GM12878 (cell line): Measurements from ENCODE around the gene CCSER2. TPM values are rescaled to one million over a fixed set of nuclear protein-coding genes. Genes with fewer than 3 reads are reported as not detected.

Experiments used
- BCL3 ChIP-seq: IDR thresholded peaks from 2 replicates; pipeline ENCODE4 v1.6.1; 2011; ENCODE audit warnings: borderline replicate concordance, low read depth, mild to moderate bottlenecking, moderate library complexity, low read length; ENCODE audit not compliant: insufficient read depth, poor library complexity, severe bottlenecking
- BMI1 ChIP-seq: fragments of 450-650 bp; IDR thresholded peaks from 2 replicates; pipeline ENCODE4 v1.6.1; 2016; ENCODE audit warnings: mild to moderate bottlenecking, moderate library complexity, borderline replicate concordance
- CBFB ChIP-seq: IDR thresholded peaks from 2 replicates; pipeline ENCODE4 v1.6.1; 2016; ENCODE audit warnings: antibody characterized with exemption, low read depth
- DPF2 ChIP-seq: fragments of 450-650 bp; IDR thresholded peaks from 2 replicates; pipeline ENCODE4 v1.6.1; 2017; ENCODE audit warnings: mild to moderate bottlenecking
- EGR1 ChIP-seq, 2 experiments: IDR thresholded peaks; 1 replicate in 1 of 2; 2 replicates in 1 of 2; pipeline ENCODE4 v1.6.1; 2011 to 2012; ENCODE audit warnings: low read depth in 2 of 2, low read length in 2 of 2, borderline replicate concordance in 1 of 2, mild to moderate bottlenecking in 1 of 2, moderate library complexity in 1 of 2
- ESRRA ChIP-seq: IDR thresholded peaks from 2 replicates; pipeline ENCODE4 v1.6.1; 2012; ENCODE audit warnings: mild to moderate bottlenecking, low read length, improper control_type of control experiment
- FOXK2 ChIP-seq: fragments of 450-650 bp; IDR thresholded peaks from 2 replicates; pipeline ENCODE4 v1.6.1; 2017; ENCODE audit warnings: mild to moderate bottlenecking, moderate library complexity
- HDAC2 ChIP-seq: fragments of 200-600 bp; sonication (generic); IDR thresholded peaks from 2 replicates; pipeline ENCODE4 v1.6.1; 2017
- HDGF ChIP-seq: fragments of 450-650 bp; IDR thresholded peaks from 2 replicates; pipeline ENCODE4 v1.6.1; 2016; ENCODE audit warnings: antibody characterized with exemption
- JUNB ChIP-seq: IDR thresholded peaks from 2 replicates; pipeline ENCODE4 v1.6.1; 2016; ENCODE audit warnings: antibody characterized with exemption, mild to moderate bottlenecking
- KLF5 ChIP-seq: fragments of 450-650 bp; IDR thresholded peaks from 2 replicates; pipeline ENCODE4 v1.6.1; 2014; ENCODE audit warnings: mild to moderate bottlenecking; ENCODE audit not compliant: partially characterized antibody
- MEF2A ChIP-seq: IDR thresholded peaks from 2 replicates; pipeline ENCODE4 v1.6.1; 2011; ENCODE audit warnings: low read depth, mild to moderate bottlenecking, low read length, moderate library complexity; ENCODE audit not compliant: insufficient read depth
- MEF2B ChIP-seq: fragments of 450-650 bp; IDR thresholded peaks from 2 replicates; pipeline ENCODE4 v1.6.1; 2018; ENCODE audit warnings: mild to moderate bottlenecking, moderate library complexity; ENCODE audit not compliant: partially characterized antibody, poor library complexity, severe bottlenecking
- PAX5 ChIP-seq: IDR thresholded peaks from 2 replicates; pipeline ENCODE4 v1.6.1; 2011; ENCODE audit warnings: low read depth, low read length, borderline replicate concordance
- POLR2A ChIP-seq: IDR thresholded peaks from 2 replicates; pipeline ENCODE4 v1.6.1; 2011; ENCODE audit warnings: low read depth, mild to moderate bottlenecking, low read length
- POU2F2 ChIP-seq: IDR thresholded peaks from 3 replicates; pipeline ENCODE4 v1.6.1; 2011; ENCODE audit warnings: low read depth, mild to moderate bottlenecking, low read length, borderline replicate concordance
- RBBP5 ChIP-seq: fragments of 200-600 bp; sonication (generic); conservative IDR thresholded peaks from 2 replicates; pipeline ENCODE4 v1.6.1; 2016
- SKIL ChIP-seq: fragments of 450-650 bp; IDR thresholded peaks from 2 replicates; pipeline ENCODE4 v1.6.1; 2017; ENCODE audit warnings: mild to moderate bottlenecking, low read depth, inconsistent platforms; ENCODE audit not compliant: poor library complexity, severe bottlenecking
- SMARCA5 ChIP-seq: fragments of 450-650 bp; IDR thresholded peaks from 2 replicates; pipeline ENCODE4 v1.6.1; 2017; ENCODE audit warnings: mild to moderate bottlenecking
- SUPT20H ChIP-seq: IDR thresholded peaks from 2 replicates; pipeline ENCODE4 v1.6.1; 2011; ENCODE audit warnings: low read depth, mild to moderate bottlenecking, low read length, moderate library complexity, borderline replicate concordance; ENCODE audit not compliant: control insufficient read depth
- TAF1 ChIP-seq: IDR thresholded peaks from 2 replicates; pipeline ENCODE4 v1.6.1; 2011; ENCODE audit warnings: mild to moderate bottlenecking, low read depth, low read length, borderline replicate concordance
- TCF3 ChIP-seq: IDR thresholded peaks from 2 replicates; pipeline ENCODE4 v1.6.1; 2012; ENCODE audit warnings: low read depth, mild to moderate bottlenecking, low read length, borderline replicate concordance; ENCODE audit not compliant: insufficient read depth
- ZZZ3 ChIP-seq: IDR thresholded peaks from 2 replicates; pipeline ENCODE4 v1.6.1; 2011; ENCODE audit warnings: low read depth; ENCODE audit not compliant: control insufficient read depth, insufficient read length
- polyA plus RNA-seq, 11 experiments: library from polyadenylated mRNA; depleted of rRNA in 4 of 11; unstranded in 6 of 11; stranded (reverse) in 5 of 11; fragments of >200 nt; fragmentation: Nextera tagmentation in 4 of 11; fragmentation: Illumina TruSeq in 1 of 11; extraction: Ambion mirVana in 4 of 11; extraction: Trizol in 1 of 11; gene quantifications; 1 replicate in 1 of 11; 2 replicates in 10 of 11; pipeline versions ENCODE4 v1.2.1 to v1.2.3, GENCODE V29; 2011 to 2016; ENCODE audit warnings: inconsistent platforms in 2 of 11, missing spikeins in 2 of 11, low read depth in 1 of 11
- total RNA-seq, 4 experiments: library from RNA; depleted of rRNA in 3 of 4; stranded (reverse); fragments of >200 nt in 3 of 4; fragmentation: Illumina TruSeq in 1 of 4; extraction: Trizol in 1 of 4; gene quantifications; 2 replicates each; pipeline versions ENCODE4 v1.2.1 to v1.2.3, GENCODE V29; 2013 to 2021
- TF ChIP-seq, protein P1 (sequence below), 3 experiments: IDR thresholded peaks in 2 of 3; conservative IDR thresholded peaks in 1 of 3; 2 replicates each; pipeline ENCODE4 v1.5.1; 2011; ENCODE audit warnings: low read depth in 3 of 3, low read length in 3 of 3, mild to moderate bottlenecking in 3 of 3, control low read depth in 2 of 3, moderate library complexity in 2 of 3, inconsistent platforms in 1 of 3, mixed read lengths in 1 of 3; ENCODE audit not compliant: control insufficient read depth in 2 of 3, insufficient read depth in 1 of 3; ENCODE audit errors: extremely low read depth in 1 of 3
- TF ChIP-seq, protein P2 (sequence below): fragments of 450-650 bp; IDR thresholded peaks from 2 replicates; pipeline ENCODE4 v1.6.1; 2017; ENCODE audit warnings: borderline replicate concordance

CCSER2 gene
- total and polyA plus RNA-seq, 10 of the 15 experiments (the other 5 are each of a cell fraction or from before 2014, with no cell fraction given) = 4.7 to 18.8 (median 13.2) TPM

DNA sequence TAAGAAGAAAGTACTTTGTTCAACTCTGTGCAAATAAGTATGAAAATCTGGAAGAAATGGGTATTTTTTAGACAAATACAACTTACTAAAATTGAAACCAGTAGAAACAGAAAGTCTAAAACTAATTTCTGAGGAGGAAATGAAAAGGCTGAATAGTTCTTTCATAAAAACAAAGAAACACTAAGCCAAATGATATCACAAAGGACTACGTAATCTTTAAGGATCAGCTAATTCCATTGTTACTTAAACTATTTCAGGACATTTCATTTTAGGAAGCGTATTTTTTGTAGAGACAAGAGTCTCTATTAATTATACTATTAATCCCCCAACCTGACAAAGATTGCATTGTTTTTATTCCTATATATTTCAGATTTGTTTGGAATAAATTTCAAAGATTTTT is 11.2 kb upstream of the CCSER2 start (continued):
- TF ChIP-seq, protein P1, sequence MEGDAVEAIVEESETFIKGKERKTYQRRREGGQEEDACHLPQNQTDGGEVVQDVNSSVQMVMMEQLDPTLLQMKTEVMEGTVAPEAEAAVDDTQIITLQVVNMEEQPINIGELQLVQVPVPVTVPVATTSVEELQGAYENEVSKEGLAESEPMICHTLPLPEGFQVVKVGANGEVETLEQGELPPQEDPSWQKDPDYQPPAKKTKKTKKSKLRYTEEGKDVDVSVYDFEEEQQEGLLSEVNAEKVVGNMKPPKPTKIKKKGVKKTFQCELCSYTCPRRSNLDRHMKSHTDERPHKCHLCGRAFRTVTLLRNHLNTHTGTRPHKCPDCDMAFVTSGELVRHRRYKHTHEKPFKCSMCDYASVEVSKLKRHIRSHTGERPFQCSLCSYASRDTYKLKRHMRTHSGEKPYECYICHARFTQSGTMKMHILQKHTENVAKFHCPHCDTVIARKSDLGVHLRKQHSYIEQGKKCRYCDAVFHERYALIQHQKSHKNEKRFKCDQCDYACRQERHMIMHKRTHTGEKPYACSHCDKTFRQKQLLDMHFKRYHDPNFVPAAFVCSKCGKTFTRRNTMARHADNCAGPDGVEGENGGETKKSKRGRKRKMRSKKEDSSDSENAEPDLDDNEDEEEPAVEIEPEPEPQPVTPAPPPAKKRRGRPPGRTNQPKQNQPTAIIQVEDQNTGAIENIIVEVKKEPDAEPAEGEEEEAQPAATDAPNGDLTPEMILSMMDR (IDR thresholded peaks at IDR 0.05 in 2 of 3, conservative IDR thresholded peaks at IDR 0.05 in 1 of 3; ENCODE audit: control insufficient read depth in 2 of 3, extremely low read depth in 1 of 3, insufficient read depth in 1 of 3, low read depth in 3 of 3, low read length in 3 of 3) = no peak
- no peak for TF ChIP-seq TCF3
- no peak for TF ChIP-seq TAF1
- TF ChIP-seq SUPT20H = no peak
- TF ChIP-seq SMARCA5 = no peak
- peak; percentile 60; the same call in 1 of the 2 replicates for TF ChIP-seq DPF2
- peak; percentile 57 for TF ChIP-seq MEF2B
- no peak for TF ChIP-seq FOXK2
- peak; percentile 93 for TF ChIP-seq JUNB
- peak; percentile 51; the same call in 1 of the 2 replicates for TF ChIP-seq MEF2A
- TF ChIP-seq, protein P2, sequence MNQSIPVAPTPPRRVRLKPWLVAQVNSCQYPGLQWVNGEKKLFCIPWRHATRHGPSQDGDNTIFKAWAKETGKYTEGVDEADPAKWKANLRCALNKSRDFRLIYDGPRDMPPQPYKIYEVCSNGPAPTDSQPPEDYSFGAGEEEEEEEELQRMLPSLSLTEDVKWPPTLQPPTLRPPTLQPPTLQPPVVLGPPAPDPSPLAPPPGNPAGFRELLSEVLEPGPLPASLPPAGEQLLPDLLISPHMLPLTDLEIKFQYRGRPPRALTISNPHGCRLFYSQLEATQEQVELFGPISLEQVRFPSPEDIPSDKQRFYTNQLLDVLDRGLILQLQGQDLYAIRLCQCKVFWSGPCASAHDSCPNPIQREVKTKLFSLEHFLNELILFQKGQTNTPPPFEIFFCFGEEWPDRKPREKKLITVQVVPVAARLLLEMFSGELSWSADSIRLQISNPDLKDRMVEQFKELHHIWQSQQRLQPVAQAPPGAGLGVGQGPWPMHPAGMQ = no peak
- TF ChIP-seq CBFB = no peak
- TF ChIP-seq HDGF = no peak
- peak; percentile 47; the same call in 1 of the 2 replicates for TF ChIP-seq BMI1
- TF ChIP-seq PAX5 = no peak
- no peak for TF ChIP-seq KLF5
- no peak for TF ChIP-seq ZZZ3
- no peak for TF ChIP-seq POLR2A
- no peak for TF ChIP-seq RBBP5
- peak; percentile 91 for TF ChIP-seq SKIL
- TF ChIP-seq EGR1 (IDR thresholded peaks at IDR 0.05; ENCODE audit: borderline replicate concordance in 1 of 2, low read depth in 2 of 2, low read length in 2 of 2) = no peak
- no peak for TF ChIP-seq POU2F2
- TF ChIP-seq ESRRA = no peak
- TF ChIP-seq BCL3 = no peak
- TF ChIP-seq HDAC2 = no peak
